ENCODE measurements around the gene SLC22A3. TPM values are rescaled to one million over a fixed set of nuclear protein-coding genes. Genes with fewer than 3 reads are reported as not detected.

The SLC22A3 gene
- total RNA-seq, 2 donors from 2014 or later: 2.1 to 5.2 TPM

DNA sequence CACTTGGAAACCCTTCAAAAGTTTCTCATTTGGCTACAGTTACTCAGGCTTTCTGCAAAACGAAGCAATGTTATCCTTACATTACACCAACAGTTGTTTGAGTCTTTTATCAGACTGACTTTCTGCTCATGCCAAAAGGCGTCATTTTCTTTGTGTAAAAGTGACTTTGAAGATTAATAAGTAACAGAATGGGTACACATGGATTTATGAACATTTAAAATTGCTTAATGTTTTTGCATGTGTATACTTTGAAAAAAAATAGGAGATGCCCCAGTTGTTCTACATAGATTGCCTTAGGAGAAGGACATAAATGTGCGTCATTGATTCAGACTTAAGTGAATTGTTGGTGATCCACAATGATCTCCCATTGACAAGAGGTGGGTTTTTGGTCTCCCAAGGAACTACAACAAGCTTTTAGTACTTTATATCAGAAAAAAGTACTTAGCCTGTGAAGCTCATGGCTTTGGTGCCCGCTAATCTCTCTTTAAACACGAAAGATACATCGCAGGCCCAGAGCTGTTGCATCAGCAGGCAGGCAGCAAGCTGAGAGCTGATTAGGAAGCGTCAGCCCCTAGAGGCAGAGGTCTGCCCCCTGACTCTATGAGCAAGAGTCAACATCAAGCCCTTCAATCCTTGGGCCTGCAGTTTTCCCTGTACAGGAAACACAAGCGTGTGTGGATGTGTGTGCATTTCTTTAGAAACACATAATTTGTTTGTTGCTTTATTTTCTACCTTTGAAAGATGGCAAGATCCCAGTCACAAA, 45.9 kb downstream of the SLC22A3 start:
- DNase-seq: no peak
- ATAC-seq: peak in 1 of 2 donors; percentile 53
- intact Hi-C loops (cut with DNase I): no loop called here

DNA sequence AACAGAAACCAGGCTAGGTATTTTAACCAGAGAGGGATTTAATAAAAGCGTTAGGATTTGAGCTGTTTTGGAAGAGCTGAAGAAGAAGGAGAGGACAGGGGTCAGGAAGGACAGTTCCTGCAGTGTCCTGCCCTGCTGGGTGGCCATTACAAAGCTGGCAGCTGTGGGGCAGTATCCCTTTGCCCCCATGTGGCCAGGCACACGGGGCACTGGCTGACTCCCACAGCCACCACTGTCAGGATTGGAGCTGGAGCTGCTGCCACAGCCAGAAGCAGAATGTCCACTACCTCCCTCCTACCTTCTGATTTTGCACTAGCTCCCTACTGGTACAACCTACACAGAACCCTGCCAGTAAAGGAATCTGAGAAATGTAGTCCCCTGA, 46.5 kb downstream of the SLC22A3 start:
- intact Hi-C loops (cut with DNase I): no loop called here
- ATAC-seq (no peak), DNase-seq (no peak)

DNA sequence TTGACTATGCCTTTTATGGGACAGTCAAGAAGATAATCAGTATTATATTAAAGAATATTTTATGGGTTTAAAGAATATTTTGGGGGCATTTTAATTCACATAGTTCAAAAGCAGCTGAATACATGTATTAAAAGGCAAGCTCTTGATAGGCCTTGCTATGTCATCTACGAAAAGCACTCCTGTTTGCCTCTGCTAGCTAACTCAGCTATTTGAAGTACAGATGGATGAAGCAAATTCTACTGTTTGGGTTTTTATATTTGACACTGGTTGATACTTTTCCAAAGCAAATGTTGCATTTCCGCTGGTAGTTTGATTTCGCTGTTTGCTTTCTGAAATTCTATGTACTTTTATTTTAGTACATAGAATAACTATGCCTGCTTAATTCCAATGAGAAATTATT, 47.0 kb downstream of the SLC22A3 start:
- intact Hi-C loops (cut with DNase I): no loop called here
- DNase-seq (no peak), ATAC-seq (no peak)

DNA sequence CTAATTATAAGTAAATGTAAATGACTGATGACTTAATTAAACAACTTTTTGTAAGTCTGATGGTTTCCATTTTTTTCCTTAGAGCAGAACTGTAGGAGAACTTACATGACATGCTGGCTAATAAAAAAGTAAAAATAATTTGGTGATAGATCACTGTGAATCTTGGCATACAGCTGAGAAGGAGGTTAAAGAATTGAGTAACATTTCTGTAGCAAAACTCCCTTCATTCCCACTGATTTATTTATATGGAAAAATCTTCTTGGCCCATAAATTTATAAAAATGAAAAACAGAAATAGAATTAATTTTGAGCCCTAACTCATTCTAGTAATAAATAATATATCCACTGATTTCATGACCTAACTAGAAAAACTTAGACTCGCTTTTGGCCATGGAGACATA, 48.1 kb downstream of the SLC22A3 start:
- intact Hi-C loops (cut with DNase I): no loop called here
- DNase-seq (no peak), ATAC-seq (no peak)

DNA sequence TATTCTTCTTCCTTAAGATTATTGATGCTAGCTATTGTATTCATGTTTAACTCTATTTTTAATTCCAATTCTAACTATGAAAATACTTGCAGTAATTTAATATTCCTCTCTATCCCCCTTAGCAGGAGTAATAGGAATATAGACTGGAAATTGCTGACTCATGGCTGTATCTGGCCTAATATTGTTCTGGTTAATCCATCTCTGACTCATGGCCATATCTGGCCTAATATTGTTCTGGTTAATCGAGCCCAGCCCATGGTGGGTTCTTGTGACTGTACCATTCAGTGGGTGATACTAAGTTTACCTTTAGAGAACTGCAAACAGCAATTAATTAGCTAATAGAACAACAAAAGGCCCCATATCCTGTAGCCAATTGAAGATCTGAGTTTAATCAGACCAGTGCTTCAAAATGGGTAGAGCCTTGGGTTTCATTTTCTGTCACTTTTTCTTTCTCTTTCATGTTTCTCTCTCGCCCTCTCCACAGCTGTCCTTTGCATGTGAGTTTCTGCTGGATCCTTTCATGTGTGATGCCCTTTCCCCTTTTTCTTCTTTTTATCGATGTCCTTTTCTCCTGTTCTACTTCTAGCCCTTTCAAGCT, 50.6 kb downstream of the SLC22A3 start:
- no peak for ATAC-seq

DNA sequence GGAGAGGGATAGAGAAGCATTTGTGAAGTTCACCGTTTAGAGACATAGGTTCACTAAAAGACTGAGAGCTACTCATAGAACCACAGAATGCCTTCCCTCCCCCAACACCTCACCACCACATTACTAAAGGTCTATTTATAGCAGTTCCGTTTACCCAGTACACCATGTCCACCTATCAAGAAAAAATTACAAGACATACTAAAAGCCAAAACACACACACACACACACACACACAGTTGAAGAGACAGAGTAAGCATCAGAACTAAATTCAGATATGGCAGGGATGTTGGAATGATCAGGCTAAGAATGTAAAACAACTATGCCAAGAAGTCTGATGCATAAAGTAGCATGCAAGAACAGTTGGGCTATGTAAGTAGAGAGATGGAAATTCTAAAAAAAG, 52.3 kb downstream of the SLC22A3 start:
- ATAC-seq (peak in 1 of 2 donors; percentile 38), DNase-seq (no peak)
- intact Hi-C loops (cut with DNase I): no loop called here

More for the DNA sequence above, 50.6 kb downstream of the SLC22A3 start:
- DNase-seq: no peak
- intact Hi-C loops (cut with DNase I): no loop called here

DNA sequence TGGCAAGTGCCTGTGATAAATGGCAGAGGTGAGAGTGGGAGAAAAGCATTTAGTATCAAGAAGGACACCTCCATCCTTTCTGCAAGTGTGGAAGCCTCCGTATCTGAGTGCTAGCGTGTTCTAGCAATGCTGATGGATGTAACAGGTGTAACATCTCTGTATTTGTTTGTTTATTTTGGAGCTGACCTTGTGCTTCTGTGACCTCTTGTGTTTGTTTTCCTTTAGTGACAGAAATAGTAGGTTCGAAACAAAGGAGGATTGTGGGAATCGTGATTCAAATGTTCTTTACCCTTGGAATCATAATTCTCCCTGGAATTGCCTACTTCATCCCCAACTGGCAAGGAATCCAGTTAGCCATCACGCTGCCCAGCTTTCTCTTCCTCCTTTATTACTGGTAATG, 60.4 kb downstream of the SLC22A3 start:
- ATAC-seq (no peak), DNase-seq (no peak)
- intact Hi-C loops (cut with DNase I): no loop called here

DNA sequence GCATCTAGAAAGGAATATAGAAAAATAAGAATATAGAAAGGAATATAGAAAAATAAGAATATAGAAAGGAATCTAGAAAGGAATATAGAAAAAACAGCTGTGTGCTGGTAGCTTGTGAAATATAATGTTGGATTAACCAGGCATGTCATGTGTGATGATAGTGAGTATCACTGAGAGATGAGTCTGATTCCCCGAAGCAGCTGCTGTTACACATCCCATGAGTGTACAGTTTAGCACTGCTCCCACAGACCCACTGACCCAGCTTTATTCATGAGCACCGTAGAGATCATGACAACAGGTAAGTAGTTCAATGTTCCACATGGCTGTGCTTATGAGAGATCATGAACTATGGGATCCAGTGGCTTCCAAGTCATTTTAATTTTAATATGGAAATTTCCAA, 64.8 kb downstream of the SLC22A3 start:
- ATAC-seq (no peak), DNase-seq (no peak)
- intact Hi-C loops (cut with DNase I): no loop called here

DNA sequence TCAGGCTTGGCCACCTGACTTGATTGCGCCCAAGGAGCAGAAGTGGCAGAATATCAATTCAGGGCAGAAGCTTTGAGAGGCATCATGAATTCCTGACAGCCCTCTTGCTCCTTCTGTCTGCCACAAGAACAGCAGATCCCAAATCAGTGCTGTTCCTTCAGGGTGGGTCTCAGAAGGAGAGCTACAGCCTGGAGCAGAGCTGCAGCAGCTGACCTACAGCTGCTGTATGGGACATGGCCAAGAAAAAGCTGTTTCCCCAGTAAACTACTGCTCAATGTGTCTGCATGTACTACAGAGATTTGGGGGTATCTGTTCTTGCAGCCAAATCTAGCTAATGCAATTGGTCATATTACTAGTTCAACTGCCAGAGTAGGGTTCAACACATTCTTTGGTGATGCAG, 69.0 kb downstream of the SLC22A3 start:
- no peak for DNase-seq
- intact Hi-C loops (cut with DNase I): no loop called here
- ATAC-seq: peak in 1 of 2 donors; percentile 67

DNA sequence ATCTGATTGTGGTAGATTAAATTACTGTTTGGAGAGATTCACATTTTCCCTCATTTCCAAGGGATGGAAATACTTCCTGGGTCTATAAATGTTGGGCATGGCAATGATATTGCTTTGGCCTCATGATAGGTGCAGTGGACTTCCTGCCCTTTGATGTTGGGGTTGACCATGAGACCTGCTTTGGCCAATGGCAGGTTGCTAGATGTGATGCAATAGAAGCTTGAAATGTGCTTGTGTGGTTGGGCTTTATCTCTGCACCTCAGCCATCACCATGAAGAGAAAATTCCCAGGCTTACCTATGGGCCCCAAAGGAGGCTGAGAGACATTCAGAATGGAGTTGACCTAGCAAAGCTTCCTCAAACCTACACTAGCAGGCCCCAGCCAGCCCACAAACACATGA, 69.4 kb downstream of the SLC22A3 start:
- ATAC-seq (no peak), DNase-seq (no peak)

DNA sequence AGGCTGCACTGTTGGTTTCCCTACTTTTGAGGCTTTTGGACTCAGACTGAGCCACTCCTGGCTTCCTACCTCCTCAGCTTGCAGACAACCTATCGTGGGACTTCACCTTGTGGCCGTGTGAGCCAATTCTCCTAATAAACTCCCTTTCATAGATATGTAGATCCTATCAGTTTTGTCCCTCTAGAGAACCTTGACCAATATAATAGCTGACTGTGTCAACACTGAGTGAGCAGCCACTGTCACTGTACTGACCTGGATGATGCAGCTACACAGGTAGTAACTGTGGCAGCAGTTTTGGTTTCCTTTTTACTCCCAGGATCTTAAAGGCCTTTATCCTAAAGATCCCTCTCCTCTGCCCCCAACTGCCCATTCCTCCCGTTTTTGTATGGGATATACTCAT, 70.2 kb downstream of the SLC22A3 start:
- intact Hi-C loops (cut with DNase I): no loop called here
- ATAC-seq (no peak), DNase-seq (no peak)

More for the DNA sequence above, 69.4 kb downstream of the SLC22A3 start:
- intact Hi-C loops (cut with DNase I): no loop called here

DNA sequence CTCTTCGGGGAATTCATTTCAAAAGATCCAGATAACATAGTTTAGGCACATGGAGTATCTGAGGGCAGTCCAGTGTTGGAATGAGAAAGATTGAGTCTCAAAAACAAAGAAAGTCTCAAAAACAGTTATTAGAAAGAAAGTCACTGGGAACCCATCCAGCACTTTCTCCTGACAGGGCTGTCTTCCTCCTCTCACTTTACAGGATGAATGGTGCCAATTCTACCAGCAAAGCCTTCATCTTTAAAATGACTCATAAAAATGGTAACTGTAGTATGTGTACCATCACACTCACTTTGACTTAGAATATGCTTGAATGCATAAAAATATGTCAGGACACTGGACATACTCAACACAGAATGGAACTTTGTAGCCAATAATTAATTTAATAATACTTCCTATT, 71.3 kb downstream of the SLC22A3 start:
- no peak for DNase-seq
- intact Hi-C loops (cut with DNase I): no loop called here
- no peak for ATAC-seq

DNA sequence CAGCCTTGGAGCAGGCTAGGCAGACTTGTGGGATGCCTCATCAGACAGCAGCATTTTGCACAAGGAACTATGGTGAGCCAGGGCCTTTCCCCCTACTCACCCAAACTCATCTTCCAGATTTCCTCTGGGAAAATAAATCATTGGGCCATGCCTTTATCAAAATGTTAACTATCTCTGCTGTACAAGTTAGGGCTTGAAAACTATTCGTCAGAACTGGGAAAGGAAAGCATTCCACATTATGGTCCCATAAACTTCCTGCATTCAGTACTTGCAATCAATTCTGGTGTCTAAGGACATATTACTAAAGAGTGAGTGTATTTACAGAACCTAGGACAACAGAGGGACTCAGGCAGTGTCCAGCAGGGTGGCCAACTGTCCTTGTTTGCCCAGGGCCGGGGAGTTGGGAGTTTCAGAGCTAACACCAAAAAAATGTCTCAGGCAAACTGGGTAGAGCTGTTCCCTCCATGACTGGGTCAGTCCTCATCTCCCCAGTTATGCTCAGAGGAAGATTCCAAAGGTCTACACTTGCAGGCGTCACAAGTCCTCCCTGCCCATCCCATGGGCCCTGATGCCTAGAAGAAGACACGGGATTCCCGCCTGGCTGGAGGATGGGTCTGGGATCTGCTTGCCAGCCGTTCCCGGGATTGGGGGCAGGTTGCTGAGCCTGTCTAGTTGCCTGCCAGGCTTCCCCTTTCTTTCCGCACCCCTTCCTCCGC, 72.2 kb downstream of the SLC22A3 start:
- ATAC-seq (no peak), DNase-seq (no peak)
- intact Hi-C loops (cut with DNase I): no loop called here

DNA sequence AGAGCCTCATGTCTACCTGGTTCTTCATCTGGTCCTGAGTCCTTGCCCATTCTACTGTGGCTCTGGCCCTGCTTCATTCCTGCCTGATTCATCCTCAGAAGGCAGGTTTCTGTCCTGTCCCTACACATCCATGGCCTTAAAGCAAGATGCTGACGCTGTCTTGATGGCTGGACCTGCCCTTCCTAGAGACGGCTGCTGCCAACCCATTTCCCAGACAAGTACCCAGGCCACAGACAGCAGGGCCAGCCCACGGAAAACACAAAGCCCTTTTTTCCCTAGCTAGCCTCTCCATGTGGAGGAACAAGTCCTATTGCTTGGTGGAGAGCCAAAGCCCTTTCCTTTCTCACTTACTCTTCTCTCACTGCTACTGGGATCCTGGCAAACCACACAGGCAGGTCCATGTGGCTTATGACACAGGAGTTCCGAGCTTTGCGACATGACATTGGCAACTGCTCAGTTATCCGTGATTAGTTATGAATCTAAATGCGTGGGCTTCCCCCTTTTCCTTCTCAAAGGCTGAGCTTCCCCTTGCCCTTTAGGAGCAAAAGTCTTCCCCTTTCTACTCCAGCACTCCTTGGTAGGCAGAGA, 72.9 kb downstream of the SLC22A3 start:
- no peak for DNase-seq
- intact Hi-C loops (cut with DNase I): no loop called here
- ATAC-seq: peak; percentile 53 to 58

DNA sequence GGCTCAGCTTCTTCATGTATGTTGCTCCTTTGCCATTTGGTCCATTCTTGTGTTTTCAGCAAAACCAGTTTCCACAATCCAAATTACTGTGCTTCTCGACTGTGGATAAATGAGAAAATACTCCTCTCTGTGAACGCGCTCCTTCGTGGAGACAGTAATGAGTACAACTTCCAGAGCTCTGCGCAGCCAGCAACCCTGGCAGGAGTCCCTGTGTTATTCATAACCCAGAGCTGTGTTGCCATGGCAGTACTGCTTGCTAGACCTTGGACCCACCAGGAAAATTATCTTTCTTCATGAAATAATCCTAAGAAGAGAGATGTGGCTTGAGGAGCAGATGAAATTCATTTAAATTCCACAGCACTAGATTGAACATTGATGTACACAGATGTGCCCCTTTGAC, 73.7 kb downstream of the SLC22A3 start:
- ATAC-seq (peak; percentile 91 to 93), DNase-seq (peak; percentile 64)
- intact Hi-C loops (cut with DNase I): no loop called here

DNA sequence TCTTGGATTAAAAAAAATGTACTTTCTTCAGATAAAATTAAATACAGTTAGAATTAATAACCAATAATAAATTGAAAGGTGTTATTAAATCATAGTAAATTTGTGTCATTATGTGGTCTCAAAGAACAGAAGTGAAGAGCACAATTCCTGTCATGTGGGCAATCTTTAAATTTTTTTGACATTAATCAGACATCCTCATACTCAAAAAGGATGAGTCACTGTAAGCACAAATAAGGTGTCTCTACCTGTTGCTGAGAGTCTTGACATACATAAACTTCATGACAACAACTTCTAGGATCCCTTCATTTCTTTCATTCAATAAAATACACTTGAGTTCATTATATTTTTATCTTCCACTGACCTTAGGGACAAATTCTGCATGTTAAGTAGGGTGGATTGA, 76.1 kb downstream of the SLC22A3 start:
- intact Hi-C loops (cut with DNase I): no loop called here
- ATAC-seq (no peak), DNase-seq (no peak)

DNA sequence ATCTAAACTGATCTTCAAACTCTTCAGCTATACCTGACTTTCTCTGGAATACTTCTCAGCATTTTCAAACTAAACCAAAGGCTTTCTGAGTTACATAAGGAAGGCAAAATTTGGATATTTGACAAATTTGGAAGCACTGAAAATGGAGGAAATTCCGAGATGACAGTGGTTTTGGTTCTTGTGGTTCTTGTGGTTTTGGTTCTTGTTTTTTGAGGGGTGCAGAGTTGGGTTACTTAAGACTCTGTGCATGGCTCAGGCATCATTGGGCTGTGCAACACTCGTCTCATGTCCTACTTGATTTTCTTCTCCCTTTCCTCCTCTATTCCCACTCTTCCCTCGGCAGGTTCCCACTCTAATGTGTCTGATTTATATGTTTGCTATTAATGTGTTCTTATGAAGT, 78.0 kb downstream of the SLC22A3 start:
- no peak for DNase-seq
- intact Hi-C loops (cut with DNase I): no loop called here
- no peak for ATAC-seq

DNA sequence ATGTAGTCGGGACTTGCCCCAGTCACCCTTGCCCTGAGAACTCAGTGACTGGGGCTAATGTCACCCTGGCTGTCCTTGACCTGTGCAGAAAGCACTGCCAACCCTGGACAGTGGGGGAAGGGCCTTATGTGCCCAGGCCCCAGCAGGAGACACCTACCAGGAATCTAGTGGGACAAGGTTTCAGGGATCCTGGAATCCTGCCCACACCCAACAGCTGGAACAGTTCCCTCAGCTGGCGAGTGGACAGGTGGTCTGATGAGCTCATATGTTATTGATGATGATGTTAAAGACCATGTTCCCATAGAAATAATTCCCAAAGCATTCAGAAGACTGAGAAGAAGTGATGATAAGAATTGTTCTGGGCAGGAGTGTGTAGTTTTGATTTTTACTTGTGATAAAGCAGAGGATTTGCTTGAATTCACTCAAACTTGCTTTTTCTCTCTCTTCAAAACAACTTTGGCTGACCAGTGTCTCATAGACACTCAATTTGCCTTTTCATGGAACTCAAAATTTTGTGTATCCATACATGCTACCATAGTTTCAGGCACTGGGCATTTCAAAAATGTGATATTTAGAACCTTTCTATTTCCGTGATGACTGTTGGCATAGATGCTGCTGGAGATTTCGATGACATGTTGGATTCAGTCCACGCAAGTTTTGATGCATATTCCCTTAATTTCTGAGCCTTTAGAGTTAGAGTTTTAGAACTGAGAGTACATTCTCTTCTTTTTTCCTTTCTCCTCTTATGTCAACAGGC, 79.3 kb downstream of the SLC22A3 start:
- ATAC-seq (peak in 1 of 2 donors; percentile 16), DNase-seq (no peak)
- intact Hi-C loops (cut with DNase I): no loop called here

DNA sequence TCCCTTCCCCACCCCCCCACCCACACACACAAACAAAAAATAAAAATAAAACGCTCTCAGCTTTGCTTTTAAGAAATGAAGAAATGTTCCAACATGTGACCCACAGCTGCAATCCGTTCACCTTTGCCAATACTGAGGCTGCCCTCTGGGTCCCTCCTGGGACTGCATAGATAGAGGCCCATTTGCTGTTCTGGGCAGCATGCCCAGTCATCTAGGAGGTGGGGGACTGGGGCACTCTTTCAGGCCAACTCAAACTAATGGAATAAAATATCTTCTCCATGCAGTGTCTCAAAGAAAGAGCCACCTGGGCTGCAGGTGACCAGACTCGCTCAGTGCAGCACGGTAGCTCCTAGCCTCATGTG, 79.9 kb downstream of the SLC22A3 start:
- DNase-seq: peak; percentile 52
- peak; percentile 55 to 83 for ATAC-seq
- intact Hi-C loops (cut with DNase I): no loop called here
